Measurements from ENCODE around the gene UGT1A8.
"Not testable (repeated sequence)": the region's sequence is repeated elsewhere in the genome, so short reads cannot be mapped to it uniquely, and the experiment has no call there.

DNA sequence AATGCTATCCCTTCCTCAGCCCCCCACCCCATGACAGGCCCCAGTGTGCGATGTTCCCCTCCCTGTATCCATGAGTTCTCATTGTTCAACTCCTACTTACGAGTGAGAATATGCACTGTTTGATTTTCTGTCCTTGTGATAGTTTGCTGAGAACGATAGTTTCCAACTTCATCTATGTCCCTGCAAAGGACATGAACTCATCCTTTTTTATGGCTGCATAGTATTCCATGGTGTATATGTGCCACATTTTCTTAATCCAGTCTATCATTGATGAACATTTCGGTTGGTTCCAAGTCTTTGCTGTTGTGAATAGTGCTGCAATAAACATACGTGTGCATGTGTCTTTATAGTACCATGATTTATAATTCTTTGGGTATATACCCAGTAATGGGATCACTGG is 4.4 kb downstream of the UGT1A8 start:
- not testable (repeated sequence) for TF ChIP-seq POLR2A (IDR thresholded peaks at IDR 0.05)
- TF ChIP-seq, protein P1, sequence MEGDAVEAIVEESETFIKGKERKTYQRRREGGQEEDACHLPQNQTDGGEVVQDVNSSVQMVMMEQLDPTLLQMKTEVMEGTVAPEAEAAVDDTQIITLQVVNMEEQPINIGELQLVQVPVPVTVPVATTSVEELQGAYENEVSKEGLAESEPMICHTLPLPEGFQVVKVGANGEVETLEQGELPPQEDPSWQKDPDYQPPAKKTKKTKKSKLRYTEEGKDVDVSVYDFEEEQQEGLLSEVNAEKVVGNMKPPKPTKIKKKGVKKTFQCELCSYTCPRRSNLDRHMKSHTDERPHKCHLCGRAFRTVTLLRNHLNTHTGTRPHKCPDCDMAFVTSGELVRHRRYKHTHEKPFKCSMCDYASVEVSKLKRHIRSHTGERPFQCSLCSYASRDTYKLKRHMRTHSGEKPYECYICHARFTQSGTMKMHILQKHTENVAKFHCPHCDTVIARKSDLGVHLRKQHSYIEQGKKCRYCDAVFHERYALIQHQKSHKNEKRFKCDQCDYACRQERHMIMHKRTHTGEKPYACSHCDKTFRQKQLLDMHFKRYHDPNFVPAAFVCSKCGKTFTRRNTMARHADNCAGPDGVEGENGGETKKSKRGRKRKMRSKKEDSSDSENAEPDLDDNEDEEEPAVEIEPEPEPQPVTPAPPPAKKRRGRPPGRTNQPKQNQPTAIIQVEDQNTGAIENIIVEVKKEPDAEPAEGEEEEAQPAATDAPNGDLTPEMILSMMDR (IDR thresholded peaks at IDR 0.05) = not testable (repeated sequence)

All from adrenal gland (tissue), 5 donors.